Activated CD4-positive, alpha-beta T cell treated with anti-CD3 and anti-CD28 coated beads, Interleukin-2, amount 10 ng/mL, durations not matched to agents 24 days and 14 days (primary cell): Measurements from ENCODE around the gene ABCC12. TPM values are rescaled to one million over a fixed set of nuclear protein-coding genes. Genes with fewer than 3 reads are reported as not detected.
"Not testable (repeated sequence)": the region's sequence is repeated elsewhere in the genome, so short reads cannot be mapped to it uniquely, and the experiment has no call there.

Source experiments
- DNase-seq: peaks from one replicate; pipeline ENCODE4 v3.0.0; 2022
- H3K27ac Mint-ChIP-seq: one replicate; pipeline ENCODE4 v1.8.0; 2022; ENCODE audit warnings: mild to moderate bottlenecking, mixed read lengths
- H3K27me3 Mint-ChIP-seq: one replicate; pipeline ENCODE4 v1.8.0; 2022; ENCODE audit warnings: mixed read lengths
- H3K36me3 Mint-ChIP-seq: one replicate; pipeline ENCODE4 v1.8.0; 2022; ENCODE audit warnings: low read depth, mild to moderate bottlenecking, mixed read lengths
- H3K4me1 Mint-ChIP-seq: one replicate; pipeline ENCODE4 v1.8.0; 2021; ENCODE audit warnings: mixed read lengths
- H3K4me3 Mint-ChIP-seq: one replicate; pipeline ENCODE4 v1.8.0; 2022; ENCODE audit warnings: mild to moderate bottlenecking, moderate library complexity, mixed read lengths
- H3K9me3 Mint-ChIP-seq: one replicate; pipeline ENCODE4 v1.8.0; 2021; ENCODE audit warnings: mixed read lengths
- intact Hi-C: fragments of 100-400 bp; cut with micrococcal nuclease; formaldehyde crosslinking; loops from one replicate; pipeline ENCODE4 v1.15.1; 2023
- total RNA-seq: library from RNA; stranded (reverse); gene quantifications from 2 replicates; pipeline ENCODE4 v1.2.3, GENCODE V29; 2022

ABCC12 gene
- total RNA-seq, 1 donor from 2014 or later = not detected

GRCh38 chr16:48180868-48181480, 25.2 kb upstream of the ABCC12 start:
- intact Hi-C loops = no loop called here
- H3K9me3 Mint-ChIP-seq = no peaks in the 10 kb centered on the region
- DNase-seq = no peak
- H3K27ac Mint-ChIP-seq = no peak overlapping the region
- no peak overlapping the region for H3K4me3 Mint-ChIP-seq
- H3K4me1 Mint-ChIP-seq = no peaks in the 10 kb centered on the region
- no peaks in the 10 kb centered on the region for H3K36me3 Mint-ChIP-seq
- peaks cover 3% of the 10 kb centered on the region for H3K27me3 Mint-ChIP-seq

- intact Hi-C loops = no loop called here
- peaks cover 3% of the 10 kb centered on the region for H3K4me1 Mint-ChIP-seq
- no peak for DNase-seq
- H3K27me3 Mint-ChIP-seq = peaks cover 2% of the 10 kb centered on the region
- H3K4me3 Mint-ChIP-seq = no peak overlapping the region
- H3K9me3 Mint-ChIP-seq = no peaks in the 10 kb centered on the region
- no peak overlapping the region for H3K27ac Mint-ChIP-seq
- H3K36me3 Mint-ChIP-seq = no peaks in the 10 kb centered on the region
These were observed 21.0 kb upstream of the ABCC12 start for GRCh38 chr16:48176635-48177408.

DNA sequence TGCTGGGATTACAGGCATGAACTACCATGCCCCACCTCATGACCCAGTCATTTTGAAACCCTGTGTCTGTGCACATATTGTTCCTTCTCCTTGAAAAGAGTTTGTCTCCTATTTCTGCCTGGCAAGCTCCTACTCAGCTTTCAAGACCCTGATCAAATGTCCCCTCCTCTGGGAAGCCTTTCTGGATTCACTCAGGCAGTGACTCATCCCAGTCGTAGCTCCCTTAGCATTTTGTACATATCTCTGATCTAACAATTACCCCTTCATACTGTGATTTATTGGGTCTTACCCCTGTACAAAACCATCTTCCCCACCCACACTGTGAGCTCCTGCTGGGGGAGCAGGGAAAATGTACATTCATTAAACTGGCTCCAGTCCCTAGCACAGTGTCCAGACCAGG, 18.1 kb upstream of the ABCC12 start:
- no peak overlapping the region for H3K27ac Mint-ChIP-seq
- H3K27me3 Mint-ChIP-seq = peaks cover 2% of the 10 kb centered on the region
- H3K4me3 Mint-ChIP-seq = no peak overlapping the region
- peaks cover 3% of the 10 kb centered on the region for H3K4me1 Mint-ChIP-seq
- no peak for DNase-seq
- no peaks in the 10 kb centered on the region for H3K36me3 Mint-ChIP-seq
- no peaks in the 10 kb centered on the region for H3K9me3 Mint-ChIP-seq
- intact Hi-C loops = no loop called here

DNA sequence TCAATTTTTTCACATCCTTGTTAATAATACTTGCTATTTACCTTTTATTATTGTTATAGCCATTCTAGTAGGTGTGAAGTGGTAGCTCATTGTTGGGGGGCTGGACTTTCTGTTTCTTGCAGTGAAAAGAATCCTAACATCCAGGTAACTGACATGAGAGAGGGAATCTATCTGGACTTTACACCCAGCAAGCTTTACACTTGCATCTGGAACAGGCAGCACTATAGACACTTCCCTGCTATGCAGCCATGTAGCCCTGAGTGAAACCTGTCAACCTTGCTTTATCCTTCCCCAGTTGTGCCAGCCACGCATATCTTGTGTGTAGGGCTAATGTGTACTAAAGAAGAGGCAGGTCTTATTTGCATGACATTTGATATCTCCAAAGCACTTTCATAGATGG, 16.9 kb upstream of the ABCC12 start:
- Mint-ChIP-seq H3K27ac (no peak overlapping the region), H3K36me3 (no peaks in the 10 kb centered on the region), H3K27me3 (peaks cover 2% of the 10 kb centered on the region), H3K4me1 (peaks cover 3% of the 10 kb centered on the region), H3K9me3 (no peaks in the 10 kb centered on the region), H3K4me3 (no peak overlapping the region)
- intact Hi-C loops = no loop called here
- no peak for DNase-seq

DNA sequence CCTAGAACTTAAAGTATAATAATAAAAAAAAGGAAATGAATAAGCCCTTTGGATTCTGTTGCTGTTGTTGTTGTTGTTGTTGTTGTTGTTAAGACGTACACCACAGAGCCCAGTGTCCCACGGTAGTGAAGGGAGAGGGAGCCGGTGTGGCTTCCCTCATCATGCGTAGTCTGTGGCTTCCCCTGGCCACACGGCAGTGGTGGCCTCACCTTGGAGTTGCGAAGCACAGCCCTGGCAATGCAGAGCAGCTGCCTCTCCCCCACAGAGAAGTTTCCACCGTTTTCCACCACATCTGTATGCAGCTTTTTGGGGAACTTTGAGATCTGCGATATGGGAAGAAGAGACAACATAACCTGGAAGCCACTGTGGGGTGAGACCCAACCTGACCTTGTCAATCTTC, 14.1 kb upstream of the ABCC12 start:
- intact Hi-C loops = loop anchor here (10.0 kb wide), 1 partner anchor 1615 kb away; no protein-coding TSS in a partner anchor
- H3K36me3 Mint-ChIP-seq = no peaks in the 10 kb centered on the region
- H3K4me3 Mint-ChIP-seq = no peak overlapping the region
- no peaks in the 10 kb centered on the region for H3K9me3 Mint-ChIP-seq
- H3K27ac Mint-ChIP-seq = no peak overlapping the region
- peaks cover 8% of the 10 kb centered on the region for H3K4me1 Mint-ChIP-seq
- no peak for DNase-seq
- H3K27me3 Mint-ChIP-seq = peaks cover 2% of the 10 kb centered on the region

DNA sequence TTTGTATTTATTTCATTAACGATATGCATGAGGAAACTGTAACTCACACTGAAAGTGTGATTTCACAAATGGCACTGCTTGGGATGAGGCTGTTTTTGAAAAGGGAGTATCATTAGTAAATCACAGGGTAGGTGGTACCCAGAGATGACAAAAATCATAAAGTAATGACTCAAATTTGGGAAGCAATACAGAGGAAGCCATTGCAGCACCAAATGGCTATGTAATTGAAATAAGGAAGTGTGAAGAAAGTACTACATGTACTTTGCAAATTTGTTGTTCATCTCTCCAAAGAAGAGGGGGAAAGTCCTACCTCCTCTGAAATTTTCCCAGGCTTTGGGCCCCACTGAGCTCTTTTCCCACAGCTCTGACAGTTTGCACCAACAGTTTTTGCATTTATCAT, 12.3 kb upstream of the ABCC12 start:
- Mint-ChIP-seq H3K4me3 (no peak overlapping the region), H3K27ac (no peak overlapping the region), H3K36me3 (no peaks in the 10 kb centered on the region), H3K4me1 (peaks cover 7% of the 10 kb centered on the region), H3K27me3 (peaks cover 2% of the 10 kb centered on the region), H3K9me3 (no peaks in the 10 kb centered on the region)
- DNase-seq = no peak
- intact Hi-C loops = loop anchor here (10.0 kb wide), 1 partner anchor 1613 kb away; no protein-coding TSS in a partner anchor

- not testable (repeated sequence) for H3K27ac Mint-ChIP-seq, H3K9me3 Mint-ChIP-seq, H3K27me3 Mint-ChIP-seq, H3K36me3 Mint-ChIP-seq, DNase-seq, H3K4me3 Mint-ChIP-seq
- peaks cover 12% of the 10 kb centered on the region for H3K4me1 Mint-ChIP-seq
- intact Hi-C loops = loop anchor here (10.0 kb wide), 1 partner anchor 1612 kb away; no protein-coding TSS in a partner anchor
These were observed 10.8 kb upstream of the ABCC12 start for GRCh38 chr16:48166617-48167016.

GRCh38 chr16:48165961-48166578, 10.3 kb upstream of the ABCC12 start:
- Mint-ChIP-seq H3K27me3 (peaks cover 9% of the 10 kb centered on the region), H3K27ac (no peak overlapping the region), H3K4me1 (peaks cover 14% of the 10 kb centered on the region), H3K9me3 (no peaks in the 10 kb centered on the region), H3K36me3 (no peaks in the 10 kb centered on the region), H3K4me3 (no peak overlapping the region)
- intact Hi-C loops = loop anchor here (1.0 to 10.0 kb wide), 5 partner anchors 464 to 1611 kb away; no protein-coding TSS in a partner anchor
- DNase-seq = no peak

GRCh38 chr16:48164907-48165715, 9.3 kb upstream of the ABCC12 start:
- intact Hi-C loops = loop anchor here (1.0 to 10.0 kb wide), 6 partner anchors 465 to 1610 kb away; no protein-coding TSS in a partner anchor
- H3K9me3 Mint-ChIP-seq = no peaks in the 10 kb centered on the region
- no peak overlapping the region for H3K4me3 Mint-ChIP-seq
- no peaks in the 10 kb centered on the region for H3K36me3 Mint-ChIP-seq
- peaks cover 9% of the 10 kb centered on the region for H3K27me3 Mint-ChIP-seq
- H3K27ac Mint-ChIP-seq = peak overlapping the region; percentile 64
- H3K4me1 Mint-ChIP-seq = peaks cover 15% of the 10 kb centered on the region
- peak; percentile 90 for DNase-seq

DNA sequence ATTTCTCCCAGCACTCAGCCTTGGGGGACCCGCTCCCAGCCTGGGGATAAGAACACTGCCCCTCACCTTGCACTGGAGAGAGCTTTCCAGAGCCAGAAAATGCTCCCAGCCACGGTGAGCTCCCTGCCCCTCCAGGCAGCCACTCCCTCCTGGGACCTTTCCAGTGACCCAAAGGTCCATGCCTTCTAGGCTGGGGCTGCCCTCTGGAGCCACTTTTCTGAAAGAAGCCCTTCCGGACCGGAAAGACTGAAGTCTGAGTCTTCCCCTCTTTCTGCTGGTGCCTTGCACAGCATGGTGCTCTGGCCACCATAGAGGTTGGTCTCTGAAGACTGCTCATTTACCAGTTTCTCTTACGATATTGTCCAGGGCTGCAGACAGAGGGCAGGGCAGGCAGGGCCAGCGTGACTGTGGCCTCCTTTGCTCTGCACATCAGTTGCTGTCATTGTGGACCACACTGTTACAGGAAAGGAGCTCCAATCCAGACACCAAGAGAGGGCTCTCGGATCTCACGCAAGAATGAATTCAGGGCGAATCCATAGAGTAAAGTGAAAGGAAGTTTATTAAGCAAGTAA, 7.1 kb upstream of the ABCC12 start:
- H3K4me1 Mint-ChIP-seq = peaks cover 29% of the 10 kb centered on the region
- H3K36me3 Mint-ChIP-seq = peaks cover 2% of the 10 kb centered on the region
- peaks cover 12% of the 10 kb centered on the region for H3K27me3 Mint-ChIP-seq
- intact Hi-C loops = loop anchor here (5.0 to 10.0 kb wide), 2 partner anchors 1311 to 1608 kb away; no protein-coding TSS in a partner anchor
- H3K9me3 Mint-ChIP-seq = no peaks in the 10 kb centered on the region
- no peak for DNase-seq
- H3K4me3 Mint-ChIP-seq = no peak overlapping the region
- no peak overlapping the region for H3K27ac Mint-ChIP-seq

DNA sequence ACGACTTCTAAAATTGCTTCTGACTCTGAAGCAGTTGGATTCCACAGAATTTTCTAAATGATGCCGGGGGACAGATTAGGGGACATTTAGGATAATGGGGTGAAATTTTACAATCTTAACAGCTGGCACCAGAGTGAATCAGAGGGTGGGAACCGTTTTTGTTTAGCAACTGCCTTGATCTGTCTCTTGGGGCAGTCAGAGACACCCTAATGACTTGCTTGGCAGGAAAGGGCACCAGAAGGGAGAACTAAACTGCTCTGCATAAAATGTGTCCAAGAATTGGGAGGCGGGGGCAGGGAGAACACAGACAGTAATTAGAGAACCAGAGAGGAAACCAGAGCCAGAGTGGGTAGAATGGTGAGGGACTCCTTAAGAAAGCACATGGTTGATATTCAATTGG, 6.1 kb upstream of the ABCC12 start:
- H3K4me3 Mint-ChIP-seq = no peak overlapping the region
- DNase-seq = no peak
- intact Hi-C loops = loop anchor here (5.0 to 10.0 kb wide), 2 partner anchors 1310 to 1607 kb away; no protein-coding TSS in a partner anchor

GRCh38 chr16:48160575-48160974, 4.8 kb upstream of the ABCC12 start:
- peaks cover 15% of the 10 kb centered on the region for H3K27me3 Mint-ChIP-seq
- H3K4me3 Mint-ChIP-seq = no peak overlapping the region
- DNase-seq = no peak
- no peak overlapping the region for H3K27ac Mint-ChIP-seq
- no peaks in the 10 kb centered on the region for H3K9me3 Mint-ChIP-seq
- peaks cover 42% of the 10 kb centered on the region for H3K4me1 Mint-ChIP-seq
- peaks cover 2% of the 10 kb centered on the region for H3K36me3 Mint-ChIP-seq
- intact Hi-C loops = loop anchor here (5.0 to 10.0 kb wide), 2 partner anchors 1308 to 1606 kb away; no protein-coding TSS in a partner anchor

More for the DNA sequence above, 6.1 kb upstream of the ABCC12 start:
- Mint-ChIP-seq H3K4me1 (peaks cover 40% of the 10 kb centered on the region), H3K27ac (no peak overlapping the region), H3K27me3 (peaks cover 12% of the 10 kb centered on the region), H3K9me3 (no peaks in the 10 kb centered on the region), H3K36me3 (peaks cover 2% of the 10 kb centered on the region)

DNA sequence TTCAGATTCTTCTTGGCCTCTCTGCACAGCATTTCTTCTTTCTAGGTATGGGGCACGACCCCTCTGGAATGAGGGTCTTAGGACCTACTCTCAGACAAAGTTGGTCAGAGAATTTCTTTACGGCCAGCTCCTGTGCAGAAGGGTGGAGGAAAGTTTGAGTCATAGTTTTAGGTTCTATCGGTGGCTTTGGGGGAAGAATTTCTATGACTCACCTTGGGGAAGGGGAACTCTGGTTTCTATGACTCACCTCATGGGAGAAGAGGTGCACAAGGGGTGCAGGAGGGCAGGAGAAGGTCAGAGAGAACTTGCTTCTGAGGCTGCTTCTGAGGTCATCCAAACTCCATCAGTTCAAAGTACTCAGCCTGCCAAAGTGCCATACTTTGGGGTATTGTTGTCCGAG, 2.5 kb upstream of the ABCC12 start:
- Mint-ChIP-seq H3K36me3 (peaks cover 2% of the 10 kb centered on the region), H3K27ac (peak overlapping the region; percentile 91), H3K4me1 (peaks cover 37% of the 10 kb centered on the region), H3K4me3 (peak overlapping the region; percentile 54), H3K27me3 (peaks cover 25% of the 10 kb centered on the region), H3K9me3 (no peaks in the 10 kb centered on the region)
- DNase-seq = peak; percentile 79
- intact Hi-C loops = loop anchor here (1.0 to 5.0 kb wide), 11 partner anchors 35 to 1185 kb away; partner anchors contain the start of genes DNAJA2, ITFG1 and PHKB
